SW 1271 (cell line): ENCODE measurements around the gene PHF8.

Source experiments
- DNase-seq, 2 experiments: peaks; one replicate each; lab custom pipeline; 2025; lab: John Stamatoyannopoulos, UW

Gene PHF8

DNA sequence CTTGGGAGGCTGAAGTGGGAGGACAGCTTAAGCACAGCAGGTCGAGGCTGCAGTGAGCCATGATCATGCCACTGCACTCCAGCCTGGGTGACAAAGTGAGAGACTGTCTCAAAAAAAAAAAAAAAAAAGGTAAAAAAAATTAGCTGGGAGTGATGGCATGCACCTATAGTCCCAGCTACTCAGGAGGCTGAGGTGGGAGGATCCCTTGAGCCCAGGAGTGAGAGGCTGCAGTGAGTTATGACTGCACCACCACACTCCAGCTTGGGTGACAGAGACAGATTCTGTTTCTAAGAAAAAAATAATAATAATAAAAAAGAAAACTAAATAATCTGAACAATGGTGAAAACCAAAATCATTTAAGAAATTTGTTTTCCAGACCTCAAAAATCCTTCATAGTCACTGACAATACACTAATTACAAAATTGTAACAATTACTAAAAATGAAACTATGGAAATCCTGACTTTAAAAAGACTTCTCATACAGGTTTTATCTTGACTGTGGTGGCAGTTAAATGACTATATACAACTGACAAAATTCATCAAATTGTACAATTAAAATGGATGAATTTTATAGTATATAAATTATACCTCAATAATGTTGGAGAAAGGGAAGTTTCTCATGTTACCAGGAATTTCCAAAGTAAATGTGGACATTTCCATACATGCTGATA is 31.3 kb downstream of the PHF8 start:
- DNase-seq = no peak

DNA sequence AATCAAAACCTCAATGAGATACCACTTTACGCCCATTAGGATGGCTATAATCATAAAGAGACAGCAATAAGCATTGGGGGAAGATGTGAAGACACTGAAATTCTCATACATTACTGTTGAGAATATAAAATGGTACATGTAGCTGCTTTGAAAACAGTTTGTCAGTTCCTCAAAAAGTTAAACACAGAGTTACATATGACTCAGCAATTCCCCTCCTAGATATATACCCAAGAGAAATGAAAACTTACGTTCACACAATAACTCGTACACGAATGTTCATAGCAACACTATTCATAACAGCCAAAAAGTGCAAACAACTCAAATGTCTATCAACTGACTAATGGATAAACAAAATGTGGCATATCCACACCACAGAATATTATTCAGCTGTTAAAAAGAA is 36.6 kb downstream of the PHF8 start:
- DNase-seq = no peak

GRCh38 chrX:53997724-53998123 is 46.5 kb downstream of the PHF8 start:
- no peak for DNase-seq

- no peak for DNase-seq
These were observed 51.7 kb downstream of the PHF8 start for GRCh38 chrX:53992589-53992988.

- DNase-seq = no peak
These were observed 54.1 kb downstream of the PHF8 start for GRCh38 chrX:53990171-53990570.

GRCh38 chrX:53984895-53985294 is 59.4 kb downstream of the PHF8 start:
- DNase-seq = no peak

- DNase-seq = no peak
These were observed 69.7 kb downstream of the PHF8 start for GRCh38 chrX:53974529-53974928.

GRCh38 chrX:53969540-53969939 is 74.7 kb downstream of the PHF8 start:
- no peak for DNase-seq

DNA sequence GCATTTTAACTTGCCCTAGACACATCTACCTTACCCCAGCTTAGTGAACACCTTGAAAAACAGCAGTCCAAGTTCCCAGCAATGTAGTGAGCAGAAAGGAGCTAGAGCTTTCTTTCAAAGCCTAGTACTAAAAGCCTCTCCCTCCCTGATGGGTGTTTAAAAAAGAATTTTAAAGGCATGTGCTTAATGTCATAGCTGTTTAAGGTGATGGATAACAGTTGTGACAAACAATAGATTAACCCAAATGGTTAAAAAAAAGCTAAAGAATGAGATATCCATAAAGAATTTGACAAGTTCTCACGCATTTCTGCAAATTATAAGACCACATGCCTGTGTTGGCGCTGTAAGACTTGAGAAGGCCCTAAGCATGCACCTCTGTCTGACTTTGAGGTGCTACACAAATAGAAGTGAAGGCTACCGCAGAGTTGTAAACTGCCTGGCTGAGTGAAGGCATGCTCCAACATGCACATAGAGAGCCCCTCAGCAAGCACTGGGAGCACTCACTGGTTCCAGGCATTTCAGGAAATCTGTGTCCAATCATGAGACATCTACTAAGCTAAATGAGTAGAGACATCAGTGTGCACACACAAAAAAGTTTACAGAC is 94.0 kb downstream of the PHF8 start:
- no peak for DNase-seq

- DNase-seq = no peak
These were observed 104.1 kb downstream of the PHF8 start for GRCh38 chrX:53940180-53940579.

- DNase-seq = no peak
These were observed 105.1 kb downstream of the PHF8 start for GRCh38 chrX:53939127-53939526.

GRCh38 chrX:53930515-53931380 is 113.5 kb downstream of the PHF8 start:
- DNase-seq = no peak

DNA sequence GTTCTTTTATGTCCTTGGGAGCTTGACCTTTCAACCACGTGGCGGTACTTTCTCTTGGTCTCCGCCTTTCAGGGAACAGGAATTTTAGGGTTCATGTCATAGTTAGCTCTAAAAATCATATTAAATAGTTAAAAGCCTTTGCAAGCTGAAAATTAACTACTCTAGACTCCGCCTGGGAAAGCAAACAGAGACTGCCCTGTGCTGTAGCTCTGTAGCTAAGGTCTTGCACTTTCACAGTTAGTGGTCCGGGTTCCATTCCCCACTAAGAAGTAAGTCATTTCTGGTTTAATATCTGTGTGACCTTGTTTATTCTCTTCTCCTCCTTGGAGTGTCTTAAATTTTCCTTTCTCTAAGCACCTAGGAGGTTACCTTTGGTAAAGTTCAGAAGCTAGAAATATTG is 118.2 kb downstream of the PHF8 start:
- no peak for DNase-seq

GRCh38 chrX:53918702-53919101 is 125.6 kb downstream of the PHF8 start:
- no peak for DNase-seq

DNA sequence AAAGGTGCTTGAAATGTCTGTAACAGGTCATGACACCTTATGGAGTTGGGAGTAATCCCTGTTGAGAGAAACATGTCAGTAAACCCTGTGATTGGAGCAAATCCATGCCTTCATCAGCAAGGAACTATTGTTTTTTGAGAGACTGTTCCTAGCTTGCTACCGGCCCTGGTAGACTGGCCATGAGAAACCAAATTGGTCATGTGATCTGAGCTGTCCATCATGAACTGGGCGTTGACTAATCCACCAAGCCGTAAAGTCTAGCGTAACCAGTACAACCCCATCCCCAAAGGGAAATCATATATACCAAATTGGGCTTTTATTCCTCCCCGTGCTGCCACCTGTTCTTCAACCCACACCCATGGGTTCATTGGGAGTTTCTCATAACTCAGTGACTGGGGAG is 143.7 kb downstream of the PHF8 start:
- DNase-seq = no peak

GRCh38 chrX:53895270-53895669 is 149.0 kb downstream of the PHF8 start:
- no peak for DNase-seq
